Measurements from ENCODE around the gene SGTA.

GRCh38 chr19:2755448-2755705, 27.7 kb downstream of the SGTA start:
- TF ChIP-seq CTCF (IDR thresholded peaks at IDR 0.05; ENCODE audit: insufficient read depth, low read length): no peak
- TF ChIP-seq REST (IDR thresholded peaks at IDR 0.05; ENCODE audit: insufficient replicate concordance, low read depth): no peak
- TF ChIP-seq GABPA (IDR thresholded peaks at IDR 0.05; ENCODE audit: low read depth): no peak
